WTC11 (cell line): ENCODE results near the gene RUNX1.

ENCODE experiments used
- ATF3 ChIP-seq: sonication (generic); formaldehyde crosslinking; conservative IDR thresholded peaks from 2 replicates; pipeline ENCODE4 v1.8.1; 2022; ENCODE audit warnings: mild to moderate bottlenecking, missing genetic modification reagents
- CTCF ChIP-seq: fragments of 200-600 bp; IDR thresholded peaks from 2 replicates; pipeline ENCODE4 v1.8.0; 2022; ENCODE audit warnings: antibody characterized with exemption
- ESRRA ChIP-seq: sonication (generic); formaldehyde crosslinking; IDR thresholded peaks from 2 replicates; pipeline ENCODE4 v1.8.1; 2022; ENCODE audit warnings: mild to moderate bottlenecking, missing genetic modification reagents, borderline replicate concordance
- MLX ChIP-seq: sonication (generic); formaldehyde crosslinking; IDR thresholded peaks from 2 replicates; pipeline ENCODE4 v1.8.1; 2023; ENCODE audit warnings: mild to moderate bottlenecking, missing genetic modification reagents, moderate library complexity
- SMAD3 ChIP-seq: sonication (generic); formaldehyde crosslinking; IDR thresholded peaks from 2 replicates; pipeline ENCODE4 v1.8.0; 2022; ENCODE audit warnings: missing genetic modification reagents, mild to moderate bottlenecking, borderline replicate concordance
- SMAD4 ChIP-seq: sonication (generic); formaldehyde crosslinking; IDR thresholded peaks from 2 replicates; pipeline ENCODE4 v1.8.0; 2022; ENCODE audit warnings: mild to moderate bottlenecking, missing genetic modification reagents
- SP1 ChIP-seq: sonication (generic); formaldehyde crosslinking; conservative IDR thresholded peaks from 2 replicates; pipeline ENCODE4 v1.8.1; 2022; ENCODE audit warnings: missing genetic modification reagents
- TCF7 ChIP-seq: sonication (generic); formaldehyde crosslinking; IDR thresholded peaks from 2 replicates; pipeline ENCODE4 v1.8.0; 2022; ENCODE audit warnings: mild to moderate bottlenecking, low read depth, missing genetic modification reagents, moderate library complexity
- TF ChIP-seq, protein P1 (sequence below): sonication (generic); formaldehyde crosslinking; IDR thresholded peaks from 2 replicates; pipeline ENCODE4 v1.8.1; 2022; ENCODE audit warnings: low read depth, mild to moderate bottlenecking, moderate library complexity, missing genetic modification reagents, borderline replicate concordance
- TF ChIP-seq, protein P2 (sequence below): sonication (generic); formaldehyde crosslinking; IDR thresholded peaks from 2 replicates; pipeline ENCODE4 v1.8.0; 2023; ENCODE audit warnings: missing genetic modification reagents
- TF ChIP-seq, protein P3 (sequence below): sonication (generic); formaldehyde crosslinking; conservative IDR thresholded peaks from 2 replicates; pipeline ENCODE4 v1.8.1; 2023; ENCODE audit warnings: mild to moderate bottlenecking, low read depth, missing genetic modification reagents, moderate library complexity
- TF ChIP-seq, protein P4 (sequence below): sonication (generic); formaldehyde crosslinking; IDR thresholded peaks from 2 replicates; pipeline ENCODE4 v1.8.1; 2023; ENCODE audit warnings: mild to moderate bottlenecking, missing genetic modification reagents

DNA sequence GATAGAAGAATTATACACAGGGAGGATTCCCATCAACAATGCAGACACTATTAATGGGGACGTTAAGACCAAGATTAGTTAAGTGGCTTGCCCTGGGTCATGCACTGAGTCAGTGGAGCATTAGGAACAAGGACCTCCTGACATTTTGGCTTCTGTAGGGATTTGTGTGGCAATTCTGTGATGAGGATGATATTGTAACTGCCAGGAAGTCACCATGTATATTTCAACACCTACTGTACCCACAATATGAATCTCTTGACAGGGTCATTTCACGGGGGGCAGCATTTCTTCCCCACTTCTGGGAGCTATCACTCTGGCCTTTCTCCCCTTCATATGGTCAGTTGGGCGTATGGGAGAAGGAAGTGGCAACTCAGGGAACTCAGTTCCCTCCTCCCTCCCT is 134.9 kb downstream of the RUNX1 start:
- TF ChIP-seq TCF7 (no peak), CTCF (no peak), ATF3 (CRISPR knock-in tag) (no peak), MLX (CRISPR knock-in tag) (no peak), SMAD4 (CRISPR knock-in tag) (no peak), SMAD3 (no peak), SP1 (CRISPR knock-in tag) (no peak), ESRRA (no peak)
- TF ChIP-seq, protein P1, sequence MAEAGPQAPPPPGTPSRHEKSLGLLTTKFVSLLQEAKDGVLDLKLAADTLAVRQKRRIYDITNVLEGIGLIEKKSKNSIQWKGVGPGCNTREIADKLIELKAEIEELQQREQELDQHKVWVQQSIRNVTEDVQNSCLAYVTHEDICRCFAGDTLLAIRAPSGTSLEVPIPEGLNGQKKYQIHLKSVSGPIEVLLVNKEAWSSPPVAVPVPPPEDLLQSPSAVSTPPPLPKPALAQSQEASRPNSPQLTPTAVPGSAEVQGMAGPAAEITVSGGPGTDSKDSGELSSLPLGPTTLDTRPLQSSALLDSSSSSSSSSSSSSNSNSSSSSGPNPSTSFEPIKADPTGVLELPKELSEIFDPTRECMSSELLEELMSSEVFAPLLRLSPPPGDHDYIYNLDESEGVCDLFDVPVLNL (CRISPR knock-in tag): no peak
- TF ChIP-seq, protein P2, sequence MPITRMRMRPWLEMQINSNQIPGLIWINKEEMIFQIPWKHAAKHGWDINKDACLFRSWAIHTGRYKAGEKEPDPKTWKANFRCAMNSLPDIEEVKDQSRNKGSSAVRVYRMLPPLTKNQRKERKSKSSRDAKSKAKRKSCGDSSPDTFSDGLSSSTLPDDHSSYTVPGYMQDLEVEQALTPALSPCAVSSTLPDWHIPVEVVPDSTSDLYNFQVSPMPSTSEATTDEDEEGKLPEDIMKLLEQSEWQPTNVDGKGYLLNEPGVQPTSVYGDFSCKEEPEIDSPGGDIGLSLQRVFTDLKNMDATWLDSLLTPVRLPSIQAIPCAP (CRISPR knock-in tag): no peak
- TF ChIP-seq, protein P3, sequence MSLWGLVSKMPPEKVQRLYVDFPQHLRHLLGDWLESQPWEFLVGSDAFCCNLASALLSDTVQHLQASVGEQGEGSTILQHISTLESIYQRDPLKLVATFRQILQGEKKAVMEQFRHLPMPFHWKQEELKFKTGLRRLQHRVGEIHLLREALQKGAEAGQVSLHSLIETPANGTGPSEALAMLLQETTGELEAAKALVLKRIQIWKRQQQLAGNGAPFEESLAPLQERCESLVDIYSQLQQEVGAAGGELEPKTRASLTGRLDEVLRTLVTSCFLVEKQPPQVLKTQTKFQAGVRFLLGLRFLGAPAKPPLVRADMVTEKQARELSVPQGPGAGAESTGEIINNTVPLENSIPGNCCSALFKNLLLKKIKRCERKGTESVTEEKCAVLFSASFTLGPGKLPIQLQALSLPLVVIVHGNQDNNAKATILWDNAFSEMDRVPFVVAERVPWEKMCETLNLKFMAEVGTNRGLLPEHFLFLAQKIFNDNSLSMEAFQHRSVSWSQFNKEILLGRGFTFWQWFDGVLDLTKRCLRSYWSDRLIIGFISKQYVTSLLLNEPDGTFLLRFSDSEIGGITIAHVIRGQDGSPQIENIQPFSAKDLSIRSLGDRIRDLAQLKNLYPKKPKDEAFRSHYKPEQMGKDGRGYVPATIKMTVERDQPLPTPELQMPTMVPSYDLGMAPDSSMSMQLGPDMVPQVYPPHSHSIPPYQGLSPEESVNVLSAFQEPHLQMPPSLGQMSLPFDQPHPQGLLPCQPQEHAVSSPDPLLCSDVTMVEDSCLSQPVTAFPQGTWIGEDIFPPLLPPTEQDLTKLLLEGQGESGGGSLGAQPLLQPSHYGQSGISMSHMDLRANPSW (CRISPR knock-in tag): no peak
- TF ChIP-seq, protein P4, sequence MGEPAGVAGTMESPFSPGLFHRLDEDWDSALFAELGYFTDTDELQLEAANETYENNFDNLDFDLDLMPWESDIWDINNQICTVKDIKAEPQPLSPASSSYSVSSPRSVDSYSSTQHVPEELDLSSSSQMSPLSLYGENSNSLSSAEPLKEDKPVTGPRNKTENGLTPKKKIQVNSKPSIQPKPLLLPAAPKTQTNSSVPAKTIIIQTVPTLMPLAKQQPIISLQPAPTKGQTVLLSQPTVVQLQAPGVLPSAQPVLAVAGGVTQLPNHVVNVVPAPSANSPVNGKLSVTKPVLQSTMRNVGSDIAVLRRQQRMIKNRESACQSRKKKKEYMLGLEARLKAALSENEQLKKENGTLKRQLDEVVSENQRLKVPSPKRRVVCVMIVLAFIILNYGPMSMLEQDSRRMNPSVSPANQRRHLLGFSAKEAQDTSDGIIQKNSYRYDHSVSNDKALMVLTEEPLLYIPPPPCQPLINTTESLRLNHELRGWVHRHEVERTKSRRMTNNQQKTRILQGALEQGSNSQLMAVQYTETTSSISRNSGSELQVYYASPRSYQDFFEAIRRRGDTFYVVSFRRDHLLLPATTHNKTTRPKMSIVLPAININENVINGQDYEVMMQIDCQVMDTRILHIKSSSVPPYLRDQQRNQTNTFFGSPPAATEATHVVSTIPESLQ (CRISPR knock-in tag): no peak
